ENCODE measurements around the gene KIAA1328.

DNA sequence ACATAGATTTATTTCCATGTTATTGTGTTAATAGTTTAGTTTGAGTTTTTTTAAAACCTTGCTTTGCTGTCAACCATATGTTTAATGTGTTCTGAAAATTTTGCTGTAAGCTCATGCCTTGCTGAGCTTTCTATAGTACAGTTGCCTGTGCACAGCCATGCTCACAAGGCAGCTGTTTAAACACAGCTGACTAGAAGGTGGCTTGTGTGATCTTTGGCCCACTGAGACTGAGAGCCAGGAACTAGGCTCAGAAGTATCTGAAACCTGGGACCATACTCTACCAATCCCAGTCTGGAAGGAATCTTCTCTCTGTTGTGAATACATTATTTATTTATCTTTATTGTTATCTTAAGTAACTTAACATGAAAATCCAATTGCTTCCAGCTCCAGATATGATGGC, 350.5 kb downstream of the KIAA1328 start:
- no peak for TF ChIP-seq POLR2A (IDR thresholded peaks at IDR 0.05)
- no peak for TF ChIP-seq POLR2AphosphoS5 (IDR thresholded peaks at IDR 0.05)
- TF ChIP-seq, protein P1, sequence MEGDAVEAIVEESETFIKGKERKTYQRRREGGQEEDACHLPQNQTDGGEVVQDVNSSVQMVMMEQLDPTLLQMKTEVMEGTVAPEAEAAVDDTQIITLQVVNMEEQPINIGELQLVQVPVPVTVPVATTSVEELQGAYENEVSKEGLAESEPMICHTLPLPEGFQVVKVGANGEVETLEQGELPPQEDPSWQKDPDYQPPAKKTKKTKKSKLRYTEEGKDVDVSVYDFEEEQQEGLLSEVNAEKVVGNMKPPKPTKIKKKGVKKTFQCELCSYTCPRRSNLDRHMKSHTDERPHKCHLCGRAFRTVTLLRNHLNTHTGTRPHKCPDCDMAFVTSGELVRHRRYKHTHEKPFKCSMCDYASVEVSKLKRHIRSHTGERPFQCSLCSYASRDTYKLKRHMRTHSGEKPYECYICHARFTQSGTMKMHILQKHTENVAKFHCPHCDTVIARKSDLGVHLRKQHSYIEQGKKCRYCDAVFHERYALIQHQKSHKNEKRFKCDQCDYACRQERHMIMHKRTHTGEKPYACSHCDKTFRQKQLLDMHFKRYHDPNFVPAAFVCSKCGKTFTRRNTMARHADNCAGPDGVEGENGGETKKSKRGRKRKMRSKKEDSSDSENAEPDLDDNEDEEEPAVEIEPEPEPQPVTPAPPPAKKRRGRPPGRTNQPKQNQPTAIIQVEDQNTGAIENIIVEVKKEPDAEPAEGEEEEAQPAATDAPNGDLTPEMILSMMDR (IDR thresholded peaks at IDR 0.05): no peak
- TF ChIP-seq EP300 (IDR thresholded peaks at IDR 0.05): no peak
